IMR-90 (cell line): Measurements from ENCODE around the gene HELZ. TPM values are rescaled to one million over a fixed set of nuclear protein-coding genes. Genes with fewer than 3 reads are reported as not detected.

Source experiments
- ATAC-seq: fragments of 200-7000 bp; cut with Tn5 transposase; 2 replicates; pipeline ENCODE4 v1.9.1; 2020; ENCODE audit warnings: low read depth, mild to moderate bottlenecking, moderate library complexity
- BruUV-seq: library from RNA; stranded (reverse); fragments of 400-500 nt; replicated peaks from 2 replicates; lab custom pipeline; 2021; lab: Mats Ljungman, UMichigan
- CTCF ChIA-PET: fragments of 300-600 bp; formaldehyde crosslinking; extraction: SDS; loops from one replicate; lab custom pipeline; 2021; ENCODE audit warnings: antibody characterized with exemption; lab: Yijun Ruan, JAX
- POLR2A ChIA-PET: fragments of 300-600 bp; sonication (Branson Sonifier 250); formaldehyde crosslinking; loops from one replicate; lab custom pipeline; 2022; ENCODE audit warnings: antibody characterized with exemption; ENCODE audit not compliant: unreplicated experiment; lab: Charles Lee
- DNase-seq: peaks from one replicate; pipeline ENCODE4 v3.0.0; 2013
- H2AFZ ChIP-seq: replicated peaks from 2 replicates; pipeline ENCODE3; 2013; ENCODE audit warnings: low read length, mild to moderate bottlenecking; ENCODE audit not compliant: poor library complexity
- H2AK5ac ChIP-seq: 2 replicates; pipeline ENCODE4 v1.6.1; 2013; ENCODE audit warnings: low read depth, low read length, inconsistent platforms
- H2AK9ac ChIP-seq: replicated peaks from 2 replicates; pipeline ENCODE3; 2013; ENCODE audit warnings: mild to moderate bottlenecking, low read depth, low read length, moderate library complexity; ENCODE audit not compliant: poor library complexity
- H2BK120ac ChIP-seq: 2 replicates; pipeline ENCODE4 v1.6.1; 2013; ENCODE audit warnings: low read depth, low read length, inconsistent platforms
- H2BK15ac ChIP-seq: 3 replicates; pipeline ENCODE4 v1.6.1; 2013; ENCODE audit warnings: low read depth, low read length, inconsistent platforms
- H2BK20ac ChIP-seq: 2 replicates; pipeline ENCODE4 v1.6.1; 2013; ENCODE audit warnings: low read depth, mild to moderate bottlenecking, inconsistent platforms, low read length, moderate library complexity
- H2BK5ac ChIP-seq: 2 replicates; pipeline ENCODE4 v1.6.1; 2013; ENCODE audit warnings: mild to moderate bottlenecking, low read depth, low read length, inconsistent platforms; ENCODE audit not compliant: poor library complexity, severe bottlenecking
- H3K14ac ChIP-seq: replicated peaks from 2 replicates; pipeline ENCODE4 v1.6.1; 2013; ENCODE audit warnings: low read depth, low read length, inconsistent platforms
- H3K18ac ChIP-seq: 2 replicates; pipeline ENCODE4 v1.6.1; 2013; ENCODE audit warnings: low read depth, low read length, control low read depth
- H3K23ac ChIP-seq: 2 replicates; pipeline ENCODE4 v1.6.1; 2013; ENCODE audit warnings: low read depth, low read length, inconsistent platforms
- H3K27ac ChIP-seq: 2 replicates; pipeline ENCODE4 v1.5.1; 2013; ENCODE audit warnings: mild to moderate bottlenecking, control low read depth, low read length; ENCODE audit not compliant: insufficient read depth
- H3K27me3 ChIP-seq: 2 replicates; pipeline ENCODE4 v1.6.1; 2013; ENCODE audit warnings: low read length; ENCODE audit not compliant: control insufficient read depth, insufficient read depth
- H3K36me3 ChIP-seq: 2 replicates; pipeline ENCODE4 v1.6.1; 2013; ENCODE audit warnings: low read length, mixed read lengths; ENCODE audit not compliant: control insufficient read depth, insufficient read depth
- H3K4ac ChIP-seq: 2 replicates; pipeline ENCODE4 v1.6.1; 2013; ENCODE audit warnings: low read depth, low read length, inconsistent platforms
- H3K4me1 ChIP-seq: 2 replicates; pipeline ENCODE4 v1.6.1; 2013; ENCODE audit warnings: low read length, mixed read lengths; ENCODE audit not compliant: control insufficient read depth, insufficient read depth
- H3K4me2 ChIP-seq: 2 replicates; pipeline ENCODE4 v1.6.1; 2013; ENCODE audit warnings: low read depth, mild to moderate bottlenecking, control low read depth, low read length, moderate library complexity
- H3K4me3 ChIP-seq: 2 replicates; pipeline ENCODE4 v1.5.1; 2013; ENCODE audit warnings: low read depth, mild to moderate bottlenecking, control low read depth, low read length, moderate library complexity; ENCODE audit not compliant: insufficient read depth
- H3K56ac ChIP-seq: 2 replicates; pipeline ENCODE4 v1.6.1; 2013; ENCODE audit warnings: low read length, inconsistent platforms; ENCODE audit not compliant: insufficient read depth; ENCODE audit errors: extremely low read depth
- H3K79me1 ChIP-seq, 2 experiments: 2 replicates each; pipeline ENCODE4 v1.6.1; 2013; ENCODE audit warnings: low read length in 2 of 2, inconsistent platforms in 1 of 2, low read depth in 1 of 2
- H3K9ac ChIP-seq: 2 replicates; pipeline ENCODE4 v1.6.1; 2013; ENCODE audit warnings: low read depth, low read length, control low read depth
- H3K9me1 ChIP-seq: 2 replicates; pipeline ENCODE4 v1.6.1; 2013; ENCODE audit warnings: low read length, inconsistent platforms; ENCODE audit not compliant: insufficient read depth
- H3K9me3 ChIP-seq: 2 replicates; pipeline ENCODE4 v1.6.1; 2013; ENCODE audit warnings: low read length; ENCODE audit not compliant: control insufficient read depth, insufficient read depth
- H4K20me1 ChIP-seq: 2 replicates; pipeline ENCODE4 v1.6.1; 2013; ENCODE audit warnings: low read length, inconsistent platforms; ENCODE audit not compliant: insufficient read depth
- H4K5ac ChIP-seq: 2 replicates; pipeline ENCODE4 v1.6.1; 2013; ENCODE audit warnings: mild to moderate bottlenecking, low read depth, low read length, control low read depth
- H4K8ac ChIP-seq, 2 experiments: 2 replicates each; pipeline ENCODE4 v1.6.1; 2013; ENCODE audit warnings: low read depth in 2 of 2, low read length in 2 of 2, control low read depth in 1 of 2, inconsistent platforms in 1 of 2
- H4K91ac ChIP-seq: 2 replicates; pipeline ENCODE4 v1.6.1; 2013; ENCODE audit warnings: low read depth, low read length, inconsistent platforms; ENCODE audit not compliant: insufficient read depth
- MAZ ChIP-seq: IDR thresholded peaks from 2 replicates; pipeline ENCODE4 v1.6.1; 2012; ENCODE audit warnings: low read depth, mild to moderate bottlenecking, low read length, improper control_type of control experiment, moderate library complexity, borderline replicate concordance
- dilution Hi-C: fragments of 300-500 bp; cut with HindIII; formaldehyde crosslinking; loops from one replicate; pipeline ENCODE4 v1.14.3; 2018; ENCODE audit warnings: low sequenced_read_pairs; ENCODE audit not compliant: unreplicated experiment
- in situ Hi-C: fragments of 300-500 bp; cut with MboI; formaldehyde crosslinking; loops from 3 replicates; pipeline ENCODE4 v1.14.3; 2019; ENCODE audit warnings: low sequenced_read_pairs, inconsistent platforms, mixed read lengths
- intact Hi-C: fragments of 100-400 bp; cut with micrococcal nuclease; formaldehyde crosslinking; loops from 2 replicates; pipeline ENCODE4 v1.10.0; 2022
- polyA plus RNA-seq, 3 experiments: library from polyadenylated mRNA; depleted of rRNA; stranded (reverse); fragments of >200 nt; gene quantifications; 2 replicates each; pipeline ENCODE4 v1.2.3, GENCODE V29; 2012; ENCODE audit warnings: low replicate concordance in 1 of 3
- total RNA-seq: library from RNA; depleted of rRNA; stranded (reverse); fragments of >200 nt; gene quantifications from 2 replicates; pipeline ENCODE4 v1.2.3, GENCODE V29; 2012

The HELZ gene
- total and polyA plus RNA-seq, 2 of the 4 experiments (the other 2 are of a cell fraction) = 8.0 to 60.6 TPM

- no peak overlapping the region for H2AK5ac ChIP-seq
- in situ Hi-C loops = no loop called here
- H4K20me1 ChIP-seq = no peaks in the 10 kb centered on the region
- intact Hi-C loops = no loop called here
- DNase-seq = no peak
- dilution Hi-C loops = no loop called here
- peaks cover 0 to 4% of the 10 kb centered on the region in 2 experiments; a peak in 1 of 4 replicates for H3K79me1 ChIP-seq
- no peak overlapping the region for H2AFZ ChIP-seq
- no peaks in the 10 kb centered on the region for H3K4me1 ChIP-seq
- H2BK5ac ChIP-seq = no peak overlapping the region
- no peak overlapping the region for H2BK20ac ChIP-seq
- H3K18ac ChIP-seq = no peak overlapping the region
- no peak overlapping the region for H2BK120ac ChIP-seq
- no peak overlapping the region for H3K56ac ChIP-seq
- H3K36me3 ChIP-seq = peaks cover 20% of the 10 kb centered on the region
- no peak overlapping the region for H3K14ac ChIP-seq
- no peak overlapping the region for H3K9ac ChIP-seq
- CTCF ChIA-PET = interaction anchor here (0.6 kb wide), 1 partner anchor 26 kb away, joined by 3 read pairs; no protein-coding TSS in a partner anchor
- H2BK15ac ChIP-seq = no peak overlapping the region
- no peak overlapping the region for H2AK9ac ChIP-seq
- H3K4me2 ChIP-seq = no peak overlapping the region
- no peak for TF ChIP-seq MAZ
- no peaks in the 10 kb centered on the region for H3K9me3 ChIP-seq
- H4K5ac ChIP-seq = no peak overlapping the region
- H3K27me3 ChIP-seq = no peaks in the 10 kb centered on the region
- no peak overlapping the region for H3K27ac ChIP-seq
- no peak for ATAC-seq
- peak overlapping the region; percentile 73; the same call in 1 of the 2 replicates for H3K23ac ChIP-seq
- no peak overlapping the region for H4K91ac ChIP-seq
- no TSS peak for BruUV-seq
- H3K9me1 ChIP-seq = peaks cover 3% of the 10 kb centered on the region
- no peak overlapping the region for H3K4ac ChIP-seq
- no peak overlapping the region for H4K8ac ChIP-seq
- H3K4me3 ChIP-seq = no peak overlapping the region
- POLR2A ChIA-PET = no interaction called here
Observed at GRCh38 chr17:67162771-67163170, 82.2 kb downstream of the HELZ start.
